ENCODE measurements around the gene TNS2. TPM values are rescaled to one million over a fixed set of nuclear protein-coding genes. Genes with fewer than 3 reads are reported as not detected.

TNS2 gene
- total and polyA plus RNA-seq, 2 of the 13 experiments (the other 11 are each of a cell fraction or from before 2014, with no cell fraction given) = 8.9 to 20.4 TPM

GRCh38 chr12:53059434-53060063 lies 9.7 kb downstream of the TNS2 start (continued):
- TF ChIP-seq IRX3 (CRISPR knock-in tag; IDR thresholded peaks at IDR 0.05; ENCODE audit: borderline replicate concordance, low read depth) (no peak), HNRNPL (IDR thresholded peaks at IDR 0.05; ENCODE audit: low read depth, low read length) (0 out of 2 replicates have a peak, but pooled peaks have one; percentile 19), MTA1 (CRISPR knock-in tag; IDR thresholded peaks at IDR 0.05; ENCODE audit: borderline replicate concordance) (no peak), RBFOX2 (IDR thresholded peaks at IDR 0.05; ENCODE audit: low read depth, low read length) (0 out of 2 replicates have a peak, but pooled peaks have one; percentile 10), GABPB1 (CRISPR knock-in tag; IDR thresholded peaks at IDR 0.05) (no peak), ZNF615 (CRISPR knock-in tag; IDR thresholded peaks at IDR 0.05; ENCODE audit: borderline replicate concordance) (no peak), YEATS4 (CRISPR knock-in tag; IDR thresholded peaks at IDR 0.05; ENCODE audit: borderline replicate concordance) (no peak)
- TF ChIP-seq, protein P1, sequence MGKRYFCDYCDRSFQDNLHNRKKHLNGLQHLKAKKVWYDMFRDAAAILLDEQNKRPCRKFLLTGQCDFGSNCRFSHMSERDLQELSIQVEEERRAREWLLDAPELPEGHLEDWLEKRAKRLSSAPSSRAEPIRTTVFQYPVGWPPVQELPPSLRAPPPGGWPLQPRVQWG (CRISPR knock-in tag; IDR thresholded peaks at IDR 0.05; ENCODE audit: borderline replicate concordance, low read depth) = no peak

DNA sequence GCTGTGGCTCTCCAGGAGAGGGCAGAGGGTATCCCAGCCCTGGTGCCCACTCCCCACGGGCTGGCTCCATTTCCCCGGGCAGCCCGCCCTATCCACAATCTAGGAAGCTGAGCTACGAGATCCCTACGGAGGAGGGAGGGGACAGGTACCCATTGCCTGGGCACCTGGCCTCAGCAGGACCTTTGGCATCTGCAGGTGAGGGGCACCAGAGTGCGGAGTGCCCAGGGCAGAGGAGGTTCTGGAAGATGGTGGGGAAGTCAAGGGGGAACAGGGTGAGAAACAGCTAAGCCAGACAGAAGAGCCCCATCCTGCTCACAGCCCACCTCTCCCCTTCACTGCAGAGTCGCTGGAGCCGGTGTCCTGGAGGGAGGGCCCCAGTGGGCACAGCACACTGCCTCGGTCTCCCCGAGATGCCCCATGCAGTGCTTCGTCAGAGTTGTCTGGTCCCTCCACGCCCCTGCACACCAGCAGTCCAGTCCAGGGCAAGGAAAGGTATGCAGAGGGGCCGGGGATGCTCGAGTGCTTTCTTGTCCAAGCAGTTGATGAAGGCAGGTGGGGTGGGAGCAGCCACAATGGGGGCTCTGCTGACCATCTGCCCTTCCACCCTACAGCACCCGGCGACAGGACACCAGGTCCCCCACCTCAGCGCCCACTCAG lies 10.3 kb downstream of the TNS2 start:
- ChIA-PET CTCF (ENCODE audit: low intra/inter-chr PET ratio, low total read pairs) (no interaction called here), POLR2A (interaction anchor here (1.7 to 3.4 kb wide), 4 partner anchors 8 to 43 kb away, joined by 16 to 50 read pairs (median 31); partner anchors contain the start of genes SOAT2, SPRYD3 and TNS2)
- Histone ChIP-seq H3K9ac (ENCODE audit: insufficient read depth, low read depth, low read length) (no peak overlapping the region), H4K20me1 (ENCODE audit: insufficient read depth, low read length) (no peaks in the 10 kb centered on the region), H3K79me2 (ENCODE audit: insufficient read depth, low read length) (no peaks in the 10 kb centered on the region), H3K4me2 (ENCODE audit: low read depth, low read length) (no peak overlapping the region), H3K27me3 (ENCODE audit: control insufficient read depth in 1 of 2, insufficient read depth in 2 of 2, low read length in 2 of 2) (no peaks in the 10 kb centered on the region), H3K9me3 (ENCODE audit: low read length) (no peaks in the 10 kb centered on the region), H3K36me3 (replicated peaks in 1 of 2; ENCODE audit: control insufficient read depth in 1 of 2, insufficient read depth in 2 of 2, low read length in 2 of 2) (peaks cover 0 to 16% of the 10 kb centered on the region in 2 experiments; a peak in 2 of 5 replicates), H3K4me3 (replicated peaks in 1 of 3; ENCODE audit: insufficient read depth in 1 of 3, low read depth in 2 of 3, low read length in 3 of 3) (no peak overlapping the region), H2AFZ (ENCODE audit: low read length) (no peak overlapping the region), H3K4me1 (ENCODE audit: insufficient read depth, low read length) (peaks cover 25% of the 10 kb centered on the region), H3K27ac (ENCODE audit: extremely low read length, insufficient read depth, low read length) (no peak overlapping the region)
- WGBS (ENCODE audit: low lambda C conversion rate) = 95% methylated on average over 5 of the region's 17 CpGs
- in situ Hi-C loops (cut with HindIII; ENCODE audit: extremely low pct_ligation_motif_present, low pct_unique_long_range_greater_than_20kb) = loop anchor here (5.0 kb wide), 2 partner anchors 42 to 132 kb away; partner anchors contain the start of gene SOAT2
- FAIRE-seq (no peak), DNase-seq (ENCODE audit: low spot score) (no peak), ATAC-seq (no peak)
- no TSS peak for BruUV-seq (replicated peaks)
- intact Hi-C loops (cut with micrococcal nuclease; ENCODE audit: unreplicated experiment) = no loop called here
- TF ChIP-seq, protein P2, sequence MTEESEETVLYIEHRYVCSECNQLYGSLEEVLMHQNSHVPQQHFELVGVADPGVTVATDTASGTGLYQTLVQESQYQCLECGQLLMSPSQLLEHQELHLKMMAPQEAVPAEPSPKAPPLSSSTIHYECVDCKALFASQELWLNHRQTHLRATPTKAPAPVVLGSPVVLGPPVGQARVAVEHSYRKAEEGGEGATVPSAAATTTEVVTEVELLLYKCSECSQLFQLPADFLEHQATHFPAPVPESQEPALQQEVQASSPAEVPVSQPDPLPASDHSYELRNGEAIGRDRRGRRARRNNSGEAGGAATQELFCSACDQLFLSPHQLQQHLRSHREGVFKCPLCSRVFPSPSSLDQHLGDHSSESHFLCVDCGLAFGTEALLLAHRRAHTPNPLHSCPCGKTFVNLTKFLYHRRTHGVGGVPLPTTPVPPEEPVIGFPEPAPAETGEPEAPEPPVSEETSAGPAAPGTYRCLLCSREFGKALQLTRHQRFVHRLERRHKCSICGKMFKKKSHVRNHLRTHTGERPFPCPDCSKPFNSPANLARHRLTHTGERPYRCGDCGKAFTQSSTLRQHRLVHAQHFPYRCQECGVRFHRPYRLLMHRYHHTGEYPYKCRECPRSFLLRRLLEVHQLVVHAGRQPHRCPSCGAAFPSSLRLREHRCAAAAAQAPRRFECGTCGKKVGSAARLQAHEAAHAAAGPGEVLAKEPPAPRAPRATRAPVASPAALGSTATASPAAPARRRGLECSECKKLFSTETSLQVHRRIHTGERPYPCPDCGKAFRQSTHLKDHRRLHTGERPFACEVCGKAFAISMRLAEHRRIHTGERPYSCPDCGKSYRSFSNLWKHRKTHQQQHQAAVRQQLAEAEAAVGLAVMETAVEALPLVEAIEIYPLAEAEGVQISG (CRISPR knock-in tag; IDR thresholded peaks at IDR 0.05) = no peak
- TF ChIP-seq PCBP1 (IDR thresholded peaks at IDR 0.05; ENCODE audit: borderline replicate concordance, low read depth, low read length) (no peak), HNRNPL (IDR thresholded peaks at IDR 0.05; ENCODE audit: low read depth, low read length) (0 out of 2 replicates have a peak, but pooled peaks have one; percentile 22)

Data from HepG2 (cell line).